H9 (cell line): ENCODE results near the gene TGFBR2. TPM values are rescaled to one million over a fixed set of nuclear protein-coding genes. Genes with fewer than 3 reads are reported as not detected.

Experiments used
- DNase-seq: peaks from one replicate; pipeline ENCODE4 v3.0.0-alpha.2; 2017
- H2AFZ ChIP-seq: one replicate; pipeline ENCODE4 v1.6.1; 2013; ENCODE audit warnings: mild to moderate bottlenecking, low read length, control low read depth, moderate library complexity
- H2AK5ac ChIP-seq: 2 replicates; pipeline ENCODE4 v1.6.1; 2013; ENCODE audit warnings: low read length, control low read depth, mixed read lengths; ENCODE audit not compliant: insufficient read length
- H2BK120ac ChIP-seq: one replicate; pipeline ENCODE4 v1.6.1; 2013; ENCODE audit warnings: low read depth, mild to moderate bottlenecking, low read length, control low read depth, inconsistent platforms; ENCODE audit not compliant: poor library complexity, severe bottlenecking
- H2BK12ac ChIP-seq: 2 replicates; pipeline ENCODE4 v1.6.1; 2013; ENCODE audit warnings: low read length, control low read depth, mixed read lengths, low read depth; ENCODE audit not compliant: insufficient read length
- H2BK15ac ChIP-seq: 2 replicates; pipeline ENCODE4 v1.6.1; 2013; ENCODE audit warnings: low read depth, low read length, control low read depth
- H2BK20ac ChIP-seq: one replicate; pipeline ENCODE4 v1.6.1; 2013; ENCODE audit warnings: low read depth, mild to moderate bottlenecking, low read length, control low read depth, inconsistent platforms; ENCODE audit not compliant: poor library complexity, severe bottlenecking
- H2BK5ac ChIP-seq: 2 replicates; pipeline ENCODE4 v1.6.1; 2013; ENCODE audit warnings: low read length, control low read depth, mixed read lengths; ENCODE audit not compliant: insufficient read length
- H3K14ac ChIP-seq: 2 replicates; pipeline ENCODE4 v1.6.1; 2013; ENCODE audit warnings: low read length, control low read depth; ENCODE audit not compliant: insufficient read depth
- H3K18ac ChIP-seq: 2 replicates; pipeline ENCODE4 v1.6.1; 2013; ENCODE audit warnings: low read depth, mild to moderate bottlenecking, mixed read lengths, low read length, control low read depth; ENCODE audit not compliant: insufficient read length
- H3K23ac ChIP-seq: 2 replicates; pipeline ENCODE4 v1.6.1; 2013; ENCODE audit warnings: low read length, control low read depth, mixed read lengths, low read depth; ENCODE audit not compliant: insufficient read length
- H3K23me2 ChIP-seq: 2 replicates; pipeline ENCODE4 v1.6.1; 2013; ENCODE audit warnings: low read depth, mild to moderate bottlenecking, mixed read lengths, low read length, control low read depth; ENCODE audit not compliant: insufficient read length, poor library complexity, severe bottlenecking
- H3K27ac ChIP-seq: 2 replicates; pipeline ENCODE4 v1.5.1; 2013; ENCODE audit warnings: low read length, control low read depth, mixed read lengths, low read depth; ENCODE audit not compliant: insufficient read length
- H3K27me3 ChIP-seq: 2 replicates; pipeline ENCODE4 v1.6.1; 2013; ENCODE audit warnings: low read length, control low read depth, inconsistent platforms; ENCODE audit not compliant: insufficient read depth
- H3K4ac ChIP-seq: 2 replicates; pipeline ENCODE4 v1.6.1; 2013; ENCODE audit warnings: low read depth, mild to moderate bottlenecking, control low read depth, inconsistent platforms, low read length, moderate library complexity
- H3K4me1 ChIP-seq: 2 replicates; pipeline ENCODE4 v1.6.1; 2013; ENCODE audit warnings: low read length, control low read depth, inconsistent platforms; ENCODE audit not compliant: insufficient read depth
- H3K4me2 ChIP-seq: 2 replicates; pipeline ENCODE4 v1.6.1; 2013; ENCODE audit warnings: low read length, control low read depth, mixed read lengths; ENCODE audit not compliant: insufficient read length, insufficient read depth
- H3K56ac ChIP-seq: 2 replicates; pipeline ENCODE4 v1.6.1; 2013; ENCODE audit warnings: low read depth, mild to moderate bottlenecking, mixed read lengths, low read length, control low read depth; ENCODE audit not compliant: insufficient read length
- H3K79me1 ChIP-seq: 2 replicates; pipeline ENCODE4 v1.6.1; 2013; ENCODE audit warnings: low read depth, mild to moderate bottlenecking, moderate library complexity, low read length, control low read depth, inconsistent platforms; ENCODE audit not compliant: insufficient read depth, poor library complexity, severe bottlenecking
- H3K79me2 ChIP-seq: 2 replicates; pipeline ENCODE4 v1.6.1; 2013; ENCODE audit warnings: low read length, control low read depth, inconsistent platforms; ENCODE audit not compliant: insufficient read depth
- H3K9ac ChIP-seq: 2 replicates; pipeline ENCODE4 v1.6.1; 2013; ENCODE audit warnings: low read length, control low read depth, mixed read lengths; ENCODE audit not compliant: insufficient read length; ENCODE audit errors: extremely low read depth
- H3K9me3 ChIP-seq: one replicate; pipeline ENCODE4 v1.6.1; 2013; ENCODE audit warnings: low read depth, low read length, inconsistent platforms; ENCODE audit not compliant: control insufficient read depth
- H3T11ph ChIP-seq: one replicate; pipeline ENCODE4 v1.6.1; 2013; ENCODE audit warnings: mild to moderate bottlenecking, low read length, control low read depth, inconsistent platforms
- H4K20me1 ChIP-seq: one replicate; pipeline ENCODE4 v1.6.1; 2013; ENCODE audit not compliant: control insufficient read depth, insufficient read length, insufficient read depth
- H4K5ac ChIP-seq: 2 replicates; pipeline ENCODE4 v1.6.1; 2013; ENCODE audit warnings: low read depth, mild to moderate bottlenecking, mixed read lengths, low read length, control low read depth; ENCODE audit not compliant: insufficient read length
- H4K8ac ChIP-seq: replicated peaks from 2 replicates; pipeline ENCODE4 v1.6.1; 2013; ENCODE audit warnings: low read length, control low read depth, mixed read lengths, low read depth; ENCODE audit not compliant: insufficient read length
- H4K91ac ChIP-seq: 2 replicates; pipeline ENCODE4 v1.6.1; 2013; ENCODE audit warnings: low read depth, mild to moderate bottlenecking, moderate library complexity, mixed read lengths, low read length, control low read depth; ENCODE audit not compliant: insufficient read length
- H3K27ac Mint-ChIP-seq, 3 experiments: 2 replicates in 2 of 3; 3 replicates in 1 of 3; pipeline ENCODE4 v1.8.0; 2020 to 2021; ENCODE audit warnings: mixed read lengths in 3 of 3, mild to moderate bottlenecking in 1 of 3, moderate library complexity in 1 of 3
- H3K27me3 Mint-ChIP-seq: 2 replicates; pipeline ENCODE4 v1.8.0; 2021; ENCODE audit warnings: low read depth, mild to moderate bottlenecking, moderate library complexity, mixed read lengths
- H3K36me3 Mint-ChIP-seq, 3 experiments: 2 replicates in 2 of 3; 3 replicates in 1 of 3; pipeline ENCODE4 v1.8.0; 2020 to 2021; ENCODE audit warnings: low read depth in 3 of 3, mixed read lengths in 3 of 3; ENCODE audit not compliant: insufficient read depth in 1 of 3
- H3K4me1 Mint-ChIP-seq, 2 experiments: 2 replicates each; pipeline ENCODE4 v1.8.0; 2020; ENCODE audit warnings: mixed read lengths in 2 of 2
- H3K4me3 Mint-ChIP-seq, 2 experiments: 2 replicates in 1 of 2; 3 replicates in 1 of 2; pipeline ENCODE4 v1.8.0; 2020 to 2021; ENCODE audit warnings: mild to moderate bottlenecking in 2 of 2, mixed read lengths in 2 of 2, moderate library complexity in 1 of 2
- H3K9me3 Mint-ChIP-seq, 2 experiments: 2 replicates in 1 of 2; 3 replicates in 1 of 2; pipeline ENCODE4 v1.8.0; 2020; ENCODE audit warnings: mild to moderate bottlenecking in 2 of 2, mixed read lengths in 2 of 2, moderate library complexity in 1 of 2
- CTCF ChIP-seq: fragments of 200-600 bp; sonication (generic); conservative IDR thresholded peaks from 3 replicates; pipeline ENCODE4 v1.8.0; 2021; ENCODE audit warnings: antibody characterized with exemption, mild to moderate bottlenecking
- whole genome bisulfite sequencing: extraction: QIAGEN DNeasy Blood & Tissue Kit; methylation state at CpG from one replicate; pipeline ENCODE4 v1.1.7; 2013; ENCODE audit warnings: missing lambda C conversion rate, low lambda C conversion rate, mixed read lengths; ENCODE audit not compliant: insufficient read length; ENCODE audit errors: extremely low coverage; 5-methylcytosine and 5-hydroxymethylcytosine counted together
- total RNA-seq: library from RNA; stranded (reverse); gene quantifications from 2 replicates; pipeline ENCODE4 v1.2.1, GENCODE V29; 2021

TGFBR2 gene
- total RNA-seq, 1 experiment from 2014 or later = 10.6 TPM

- H3K9ac ChIP-seq = no peak overlapping the region
- no peak overlapping the region for H3K27ac ChIP-seq
- H3K27ac Mint-ChIP-seq = no peak overlapping the region
- H4K20me1 ChIP-seq = no peaks in the 10 kb centered on the region
- H2BK5ac ChIP-seq = no peak overlapping the region
- H3K4me1 ChIP-seq = peaks cover 7% of the 10 kb centered on the region
- no peak overlapping the region for H2BK12ac ChIP-seq
- H2BK120ac ChIP-seq = no peak overlapping the region
- H3K79me2 ChIP-seq = peaks cover 15% of the 10 kb centered on the region; the same call in 1 of the 2 replicates
- no peak overlapping the region for H3K14ac ChIP-seq
- H4K8ac ChIP-seq = no peak overlapping the region
- H2BK20ac ChIP-seq = no peak overlapping the region
- WGBS = no CpG with 5 or more reads among the region's 1 CpG
- no peak for TF ChIP-seq CTCF
- H4K5ac ChIP-seq = no peak overlapping the region
- no peak overlapping the region for H2BK15ac ChIP-seq
- no peak overlapping the region for H3K4me3 Mint-ChIP-seq
- no peak overlapping the region for H4K91ac ChIP-seq
- no peaks in the 10 kb centered on the region for H3K79me1 ChIP-seq
- H3K27me3 ChIP-seq = no peaks in the 10 kb centered on the region
- H3K18ac ChIP-seq = no peak overlapping the region
- no peak overlapping the region for H2AK5ac ChIP-seq
- no peak overlapping the region for H3K23ac ChIP-seq
- peaks cover 14 to 19% (median 16%) of the 10 kb centered on the region in 3 experiments for H3K36me3 Mint-ChIP-seq
- H2AFZ ChIP-seq = no peak overlapping the region
- H3K23me2 ChIP-seq = no peaks in the 10 kb centered on the region
- H3K56ac ChIP-seq = no peak overlapping the region
- H3T11ph ChIP-seq = no peak overlapping the region
- no peaks in the 10 kb centered on the region for H3K9me3 Mint-ChIP-seq
- no peaks in the 10 kb centered on the region for H3K9me3 ChIP-seq
- peaks cover 41 to 48% of the 10 kb centered on the region in 2 experiments for H3K4me1 Mint-ChIP-seq
- H3K27me3 Mint-ChIP-seq = no peaks in the 10 kb centered on the region
- no peak overlapping the region for H3K4ac ChIP-seq
- DNase-seq = no peak
- no peak overlapping the region for H3K4me2 ChIP-seq
These were observed 26.1 kb downstream of the TGFBR2 start for GRCh38 chr3:30632521-30632920.
